H1 (cell line): ENCODE data around the gene DPH1. TPM values are rescaled to one million over a fixed set of nuclear protein-coding genes. Genes with fewer than 3 reads are reported as not detected.

Experiments
- ATF2 ChIP-seq: IDR thresholded peaks from 2 replicates; pipeline ENCODE4 v1.6.1; 2012; ENCODE audit warnings: low read length, inconsistent platforms
- ATF3 ChIP-seq: IDR thresholded peaks from 2 replicates; pipeline ENCODE4 v1.6.1; 2011; ENCODE audit warnings: low read depth, mild to moderate bottlenecking, low read length; ENCODE audit not compliant: insufficient read depth
- BACH1 ChIP-seq: IDR thresholded peaks from 2 replicates; pipeline ENCODE4 v1.6.1; 2012; ENCODE audit warnings: low read length, improper control_type of control experiment
- BCL11A ChIP-seq, 2 experiments: IDR thresholded peaks; one replicate each; pipeline ENCODE4 v1.6.1; 2011; ENCODE audit warnings: low read depth in 2 of 2, low read length in 2 of 2, mild to moderate bottlenecking in 2 of 2
- CBX8 ChIP-seq: fragments of 300-800, 300-1000 bp; sonication (generic); IDR thresholded peaks from 2 replicates; pipeline ENCODE4 v1.7.1; 2016; ENCODE audit warnings: low read depth, low read length, borderline replicate concordance
- CREB1 ChIP-seq: IDR thresholded peaks from 2 replicates; pipeline ENCODE4 v1.6.1; 2012; ENCODE audit warnings: inconsistent platforms
- CTCF ChIP-seq, 3 experiments: IDR thresholded peaks; 1 replicate in 2 of 3; 2 replicates in 1 of 3; pipeline versions ENCODE4 v1.5.1 to v1.6.1; 2011; ENCODE audit warnings: low read length in 3 of 3, mild to moderate bottlenecking in 3 of 3, inconsistent platforms in 2 of 3, low read depth in 1 of 3, moderate library complexity in 1 of 3; ENCODE audit not compliant: insufficient read depth in 1 of 3; ENCODE audit errors: control extremely low read depth in 1 of 3
- GABPA ChIP-seq: IDR thresholded peaks from 2 replicates; pipeline ENCODE4 v1.6.1; 2011; ENCODE audit warnings: mild to moderate bottlenecking, low read length, moderate library complexity, borderline replicate concordance; ENCODE audit not compliant: insufficient read depth
- GTF2F1 ChIP-seq: IDR thresholded peaks from 2 replicates; pipeline ENCODE4 v1.6.1; 2012; ENCODE audit warnings: low read depth, low read length, improper control_type of control experiment, borderline replicate concordance
- JUND ChIP-seq: IDR thresholded peaks from 2 replicates; pipeline ENCODE4 v1.6.1; 2011; ENCODE audit warnings: mild to moderate bottlenecking, improper control_type of control experiment, low read length
- MAX ChIP-seq: IDR thresholded peaks from 2 replicates; pipeline ENCODE4 v1.6.1; 2012; ENCODE audit warnings: inconsistent platforms
- NANOG ChIP-seq: IDR thresholded peaks from 2 replicates; pipeline ENCODE4 v1.6.1; 2011; ENCODE audit warnings: low read length, low read depth, mild to moderate bottlenecking, inconsistent platforms; ENCODE audit not compliant: insufficient read depth, poor library complexity, severe bottlenecking
- NRF1 ChIP-seq: IDR thresholded peaks from 2 replicates; pipeline ENCODE4 v1.6.1; 2011; ENCODE audit warnings: mild to moderate bottlenecking, low read depth, low read length, improper control_type of control experiment
- POLR2AphosphoS5 ChIP-seq: IDR thresholded peaks from 2 replicates; pipeline ENCODE4 v1.6.1; 2011; ENCODE audit warnings: low read depth, low read length
- SP1 ChIP-seq: IDR thresholded peaks from 2 replicates; pipeline ENCODE4 v1.6.1; 2011; ENCODE audit warnings: low read depth, low read length
- TAF7 ChIP-seq: optimal IDR thresholded peaks from 2 replicates; pipeline ENCODE3; 2011; ENCODE audit warnings: low read depth, mild to moderate bottlenecking, inconsistent platforms, low read length, moderate library complexity, borderline replicate concordance
- ZNF274 ChIP-seq: IDR thresholded peaks from 2 replicates; pipeline ENCODE4 v1.7.0; 2012; ENCODE audit warnings: low read length, borderline replicate concordance; ENCODE audit errors: extremely low read depth
- polyA plus RNA-seq, 7 experiments: library from polyadenylated mRNA; depleted of rRNA in 3 of 7; stranded (reverse) in 5 of 7; unstranded in 2 of 7; fragments of >200 nt in 5 of 7; fragments of 200-250 nt in 2 of 7; gene quantifications; 1 replicate in 5 of 7; 2 replicates in 1 of 7; 4 replicates in 1 of 7; pipeline versions ENCODE4 v1.2.1 to v1.2.3, GENCODE V29; 2011 to 2013; ENCODE audit warnings: missing spikeins in 2 of 7, mixed read lengths in 2 of 7
- total RNA-seq: library from RNA; stranded (reverse); fragmentation: NEBNext Ultra II Directional; extraction: Animal tissue kit (Norgen Biotek cat#: 25700); gene quantifications from 2 replicates; pipeline ENCODE4 v1.2.1, GENCODE V29; 2021

Gene DPH1
- total and polyA plus RNA-seq, 2 of the 8 experiments (the other 6 are each of a cell fraction or from before 2014, with no cell fraction given), result 24.9 to 30.0 TPM

GRCh38 chr17:2058586-2059546, 28.9 kb downstream of the DPH1 start (continued):
- TF ChIP-seq CTCF (IDR thresholded peaks at IDR 0.05; ENCODE audit: control extremely low read depth in 1 of 3, insufficient read depth in 1 of 3, low read depth in 1 of 3, low read length in 3 of 3) (peak; percentile 88 to 91 (median 91)), NRF1 (no peak), NANOG (no peak), CBX8 (no peak), MAX (peak; percentile 1; the same call in 1 of the 2 replicates), BCL11A (IDR thresholded peaks at IDR 0.05; ENCODE audit: low read depth in 2 of 2, low read length in 2 of 2) (no peak), POLR2AphosphoS5 (no peak), SP1 (no peak), CREB1 (peak; percentile 58; the same call in 1 of the 2 replicates), ZNF274 (no peak), GABPA (0 out of 2 replicates have a peak, but pooled peaks have one; percentile 47), ATF2 (no peak), TAF7 (peak; percentile 53), JUND (no peak), BACH1 (no peak), ATF3 (no peak), GTF2F1 (no peak)
